PC-9 (cell line): ENCODE data around the gene ITPRIP. TPM values are rescaled to one million over a fixed set of nuclear protein-coding genes. Genes with fewer than 3 reads are reported as not detected.

Source experiments
- Bru-seq: library from RNA; stranded (reverse); fragments of 400-500 nt; gene quantifications from one replicate; lab custom pipeline; 2021; lab: Mats Ljungman, UMichigan
- BruChase-seq, 2 experiments: library from RNA; stranded (reverse); fragments of 400-500 nt; gene quantifications; one replicate each; lab custom pipeline; 2021; lab: Mats Ljungman, UMichigan
- BruUV-seq: library from RNA; stranded (reverse); fragments of 400-500 nt; replicated peaks from 2 replicates; lab custom pipeline; 2021; lab: Mats Ljungman, UMichigan
- CTCF ChIA-PET: fragments of 300-600 bp; sonication (Branson Sonifier 250); formaldehyde crosslinking; loops from one replicate; lab custom pipeline; 2022; ENCODE audit warnings: antibody characterized with exemption; lab: Charles Lee
- POLR2A ChIA-PET: fragments of 300-600 bp; sonication (Branson Sonifier 250); formaldehyde crosslinking; loops from one replicate; lab custom pipeline; 2022; ENCODE audit warnings: antibody characterized with exemption; ENCODE audit not compliant: unreplicated experiment; lab: Charles Lee
- DNase-seq, 2 experiments: peaks; one replicate each; pipeline versions ENCODE4 v3.0.0 to v3.0.0-alpha.2; 2015 to 2022; ENCODE audit warnings: mixed read lengths in 1 of 2
- H2AFZ ChIP-seq: fragments of 200-600 bp; sonication (generic); 2 replicates; pipeline ENCODE4 v1.8.1; 2017; ENCODE audit warnings: antibody characterized with exemption
- H3F3A ChIP-seq: fragments of 200-600 bp; sonication (generic); 2 replicates; pipeline ENCODE4 v1.8.1; 2017; ENCODE audit warnings: antibody characterized with exemption, mild to moderate bottlenecking, low read depth; ENCODE audit not compliant: insufficient read depth
- H3K27ac ChIP-seq: fragments of 200-600 bp; sonication (generic); 2 replicates; pipeline ENCODE4 v1.6.1; 2016; ENCODE audit warnings: mixed run types
- H3K27me3 ChIP-seq: fragments of 200-600 bp; sonication (generic); 2 replicates; pipeline ENCODE4 v1.6.1; 2016; ENCODE audit warnings: low read depth, mixed run types; ENCODE audit not compliant: insufficient read depth
- H3K36me3 ChIP-seq: fragments of 200-600 bp; sonication (generic); 2 replicates; pipeline ENCODE4 v1.6.1; 2016; ENCODE audit warnings: low read depth, mixed run types
- H3K4me1 ChIP-seq: fragments of 200-600 bp; sonication (generic); replicated peaks from 2 replicates; pipeline ENCODE4 v1.6.1; 2016; ENCODE audit warnings: mixed run types; ENCODE audit not compliant: insufficient read depth
- H3K4me2 ChIP-seq: fragments of 200-600 bp; sonication (generic); 2 replicates; pipeline ENCODE4 v1.6.1; 2017; ENCODE audit warnings: mixed run types
- H3K4me3 ChIP-seq: fragments of 200-600 bp; sonication (generic); 2 replicates; pipeline ENCODE4 v1.6.1; 2016; ENCODE audit warnings: mixed run types
- H3K79me2 ChIP-seq: fragments of 200-600 bp; sonication (generic); 2 replicates; pipeline ENCODE4 v1.6.1; 2017; ENCODE audit warnings: low read depth, mixed run types
- H3K9me2 ChIP-seq: fragments of 200-600 bp; sonication (generic); 2 replicates; pipeline ENCODE4 v1.8.1; 2017; ENCODE audit warnings: mild to moderate bottlenecking; ENCODE audit not compliant: insufficient read depth
- H3K9me3 ChIP-seq: fragments of 200-600 bp; sonication (generic); 2 replicates; pipeline ENCODE4 v1.8.1; 2016; ENCODE audit warnings: low read depth; ENCODE audit not compliant: insufficient read depth
- H4K20me1 ChIP-seq: fragments of 200-600 bp; sonication (generic); 2 replicates; pipeline ENCODE4 v1.8.1; 2017; ENCODE audit not compliant: insufficient read depth
- CTCF ChIP-seq: fragments of 200-600 bp; sonication (generic); conservative IDR thresholded peaks from 2 replicates; pipeline ENCODE4 v1.6.1; 2017; ENCODE audit warnings: mixed run types, antibody characterized with exemption, mild to moderate bottlenecking, moderate library complexity
- EZH2 ChIP-seq: fragments of 200-600 bp; sonication (generic); IDR thresholded peaks from 2 replicates; pipeline ENCODE4 v1.8.0; 2017; ENCODE audit warnings: antibody characterized with exemption, low read depth
- intact Hi-C: fragments of 100-400 bp; cut with micrococcal nuclease; formaldehyde crosslinking; loops from one replicate; pipeline ENCODE4 v1.10.0; 2022; ENCODE audit not compliant: unreplicated experiment
- long read RNA-seq: library from polyadenylated mRNA; stranded (forward); transcript quantifications from one replicate; pipeline ENCODE4 v2.0.0, GENCODE V29; 2022
- total RNA-seq: library from RNA; stranded (reverse); gene quantifications from 2 replicates; pipeline ENCODE4 v1.2.3, GENCODE V29; 2021

The ITPRIP gene
- total RNA-seq (6.7 and 8.5 TPM in 2 replicates), Bru-seq, nascent RNA (percentile 58 among the genes with signal in this experiment), BruChase-seq, experiment 1, labeled RNA remaining after a 2-hour chase (percentile 60 among the genes with signal in this experiment), BruChase-seq, experiment 2, labeled RNA remaining after a 6-hour chase (percentile 40 among the genes with signal in this experiment)
- long read RNA-seq, full-length matches to known transcripts = 16 of 19 reads
- long read RNA-seq, partial matches to known transcripts = 0 of 19 reads
- long read RNA-seq, other reads (novel, unspliced or antisense) = 3 of 19 reads

DNA sequence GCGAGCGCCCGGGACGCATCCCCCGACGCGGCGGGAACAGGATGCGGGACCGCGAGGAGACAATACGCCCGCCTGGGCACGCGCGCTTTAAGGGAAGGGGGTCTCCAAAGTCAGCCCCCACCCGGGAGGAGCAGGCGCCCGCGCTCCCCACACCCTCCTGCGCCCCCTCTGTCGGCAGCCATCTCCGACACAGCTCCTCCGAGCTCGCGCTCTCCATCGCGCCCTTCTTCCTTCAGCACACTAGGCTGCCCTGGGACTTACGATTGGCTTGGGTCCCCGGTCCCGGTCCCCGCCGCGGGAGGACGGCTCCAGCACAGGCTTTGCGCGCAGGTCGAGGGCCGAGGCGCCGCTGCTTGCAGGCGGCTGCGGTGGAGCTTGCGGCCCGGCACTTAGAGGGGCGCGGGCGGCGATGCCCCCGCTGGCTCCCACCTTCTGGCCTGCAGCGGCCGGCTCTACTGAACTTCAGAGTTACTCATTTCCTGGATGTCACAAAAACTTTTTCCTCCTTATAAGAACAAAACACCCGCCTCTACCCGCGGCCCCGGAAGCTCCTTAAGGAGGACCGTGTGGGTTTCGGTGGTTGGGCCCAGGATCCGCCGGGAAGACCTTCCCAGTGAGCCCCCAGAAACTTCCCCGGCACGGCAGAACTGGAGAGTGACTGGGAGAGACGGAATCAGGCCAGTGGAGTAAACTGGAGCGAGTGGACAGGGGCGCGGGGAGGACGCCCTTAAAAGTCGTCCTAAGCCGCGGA lies at the start of gene ITPRIP:
Gene ITPRIP (minus strand): TSS at position 481 of the 751 bp plus-strand sequence. CDS start 22,414 bp downstream, outside the sequence.
- ChIA-PET CTCF (interaction anchor here (0.6 kb wide), 1 partner anchor 52 kb away, joined by 4 read pairs; no protein-coding TSS in a partner anchor), POLR2A (interaction anchor here (0.6 kb wide), 3 partner anchors 13 to 256 kb away, joined by 3 to 5 read pairs (median 5); no protein-coding TSS in a partner anchor)
- DNase-seq = peak in 1 of 2 experiments; percentile 52
- Histone ChIP-seq H3K27me3 (no peaks in the 10 kb centered on the region), H2AFZ (peak within 1 kb of the TSS; percentile 90), H3K27ac (peak within 1 kb of the TSS; percentile 94), H3K9me3 (no peaks in the 10 kb centered on the region), H4K20me1 (no peaks in the 10 kb centered on the region; the same call in 1 of the 2 replicates), H3K4me3 (peak within 1 kb of the TSS; percentile 92), H3K4me2 (peak within 1 kb of the TSS; percentile 92), H3K36me3 (no peaks in the 10 kb centered on the region), H3F3A (peaks cover 36% of the 10 kb centered on the region), H3K4me1 (peaks cover 53% of the 10 kb centered on the region), H3K79me2 (peaks cover 49% of the 10 kb centered on the region), H3K9me2 (no peaks in the 10 kb centered on the region)
- BruUV-seq = no TSS peak
- no peak; the same call in 1 of the 2 replicates for TF ChIP-seq CTCF
- TF ChIP-seq EZH2 = no peak
- intact Hi-C loops = loop anchor here (1.0 to 10.0 kb wide), 2 partner anchors 10 to 443 kb away; no protein-coding TSS in a partner anchor

- BruUV-seq = no TSS peak
- ChIA-PET CTCF (no interaction called here), POLR2A (no interaction called here)
- no peak overlapping the region for H3K4me2 ChIP-seq
- no peaks in the 10 kb centered on the region for H3K36me3 ChIP-seq
- no peaks in the 10 kb centered on the region for H3F3A ChIP-seq
- intact Hi-C loops = no loop called here
- no peak overlapping the region for H3K4me3 ChIP-seq
- TF ChIP-seq CTCF (no peak), EZH2 (no peak)
- no peaks in the 10 kb centered on the region for H4K20me1 ChIP-seq
- H3K9me2 ChIP-seq = no peaks in the 10 kb centered on the region
- H3K79me2 ChIP-seq = no peaks in the 10 kb centered on the region
- DNase-seq = no peak
- peaks cover 7% of the 10 kb centered on the region for H3K4me1 ChIP-seq
- no peaks in the 10 kb centered on the region for H3K9me3 ChIP-seq
- no peak overlapping the region for H2AFZ ChIP-seq
- peaks cover under 1% of the 10 kb centered on the region for H3K27me3 ChIP-seq
- H3K27ac ChIP-seq = no peak overlapping the region
These were observed 49.0 kb upstream of the ITPRIP start for GRCh38 chr10:104387130-104387888.

GRCh38 chr10:104380336-104380735 lies 42.1 kb upstream of the ITPRIP start:
- H2AFZ ChIP-seq = no peak overlapping the region
- no peaks in the 10 kb centered on the region for H3K9me2 ChIP-seq
- no peaks in the 10 kb centered on the region for H3K36me3 ChIP-seq
- H3F3A ChIP-seq = no peaks in the 10 kb centered on the region
- TF ChIP-seq CTCF (no peak), EZH2 (no peak)
- intact Hi-C loops = no loop called here
- no peak overlapping the region for H3K27ac ChIP-seq
- no peaks in the 10 kb centered on the region for H3K79me2 ChIP-seq
- DNase-seq = no peak
- no peaks in the 10 kb centered on the region for H3K9me3 ChIP-seq
- peaks cover 39% of the 10 kb centered on the region for H3K27me3 ChIP-seq
- H3K4me1 ChIP-seq = no peaks in the 10 kb centered on the region
- ChIA-PET POLR2A (no interaction called here), CTCF (no interaction called here)
- no TSS peak for BruUV-seq
- H4K20me1 ChIP-seq = no peaks in the 10 kb centered on the region
- no peak overlapping the region for H3K4me2 ChIP-seq
- no peak overlapping the region for H3K4me3 ChIP-seq
